Mucosa of rectum (tissue), 2 donors: Measurements from ENCODE around the gene HORMAD2.
"Not testable (repeated sequence)": the region's sequence is repeated elsewhere in the genome, so short reads cannot be mapped to it uniquely, and the experiment has no call there.

ENCODE experiments used
- H3K27ac ChIP-seq, 2 donors: one replicate each; pipeline ENCODE4 v1.7.0; 2013; ENCODE audit warnings: inconsistent platforms in 2 of 2, low read depth in 2 of 2, low read length in 2 of 2
- H3K27me3 ChIP-seq, 2 donors: one replicate each; pipeline ENCODE4 v1.7.0; 2013; ENCODE audit warnings: low read length in 2 of 2; ENCODE audit not compliant: control insufficient read depth in 2 of 2, insufficient read depth in 2 of 2
- H3K36me3 ChIP-seq, 2 donors: one replicate each; pipeline ENCODE4 v1.7.0; 2013; ENCODE audit warnings: low read length in 2 of 2; ENCODE audit not compliant: control insufficient read depth in 2 of 2, insufficient read depth in 2 of 2
- H3K4me1 ChIP-seq, 2 donors: one replicate each; pipeline ENCODE4 v1.7.0; 2013; ENCODE audit warnings: low read length in 2 of 2, mild to moderate bottlenecking in 1 of 2; ENCODE audit not compliant: control insufficient read depth in 2 of 2, insufficient read depth in 2 of 2
- H3K4me3 ChIP-seq, 2 donors: one replicate each; pipeline ENCODE4 v1.7.0; 2013; ENCODE audit warnings: low read length in 2 of 2
- H3K9ac ChIP-seq, 2 donors: one replicate each; pipeline ENCODE4 v1.7.0; 2013; ENCODE audit warnings: low read length in 2 of 2, low read depth in 1 of 2, mild to moderate bottlenecking in 1 of 2
- H3K9me3 ChIP-seq, 2 donors: one replicate each; pipeline ENCODE4 v1.7.0; 2013; ENCODE audit warnings: low read length in 2 of 2; ENCODE audit not compliant: control insufficient read depth in 2 of 2
- donor health status: healthy.
- donor health status: Normal muscosa, but diverticular disease.

The HORMAD2 gene

DNA sequence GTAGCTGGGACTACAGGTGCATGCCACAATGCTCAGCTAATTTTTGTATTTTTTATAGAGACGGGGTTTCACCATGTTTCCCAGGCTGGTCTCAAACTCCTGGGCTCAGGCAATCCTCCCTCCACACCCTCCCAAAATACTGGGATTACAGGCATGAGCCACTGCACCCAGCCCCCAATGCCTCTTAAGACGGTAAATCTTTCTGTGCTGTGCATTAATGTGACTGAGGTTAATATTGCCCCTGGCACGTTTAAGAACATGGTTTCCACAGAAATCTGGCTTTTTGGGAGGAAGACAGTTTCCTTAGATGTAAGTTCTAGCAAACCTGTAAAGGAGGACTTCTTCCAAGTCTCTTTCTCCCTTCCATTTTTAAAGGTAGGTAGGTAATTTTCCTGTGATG, 6.1 kb upstream of the HORMAD2 start:
- Histone ChIP-seq H3K9me3 (no peaks in the 10 kb centered on the region), H3K4me1 (no peaks in the 10 kb centered on the region)

DNA sequence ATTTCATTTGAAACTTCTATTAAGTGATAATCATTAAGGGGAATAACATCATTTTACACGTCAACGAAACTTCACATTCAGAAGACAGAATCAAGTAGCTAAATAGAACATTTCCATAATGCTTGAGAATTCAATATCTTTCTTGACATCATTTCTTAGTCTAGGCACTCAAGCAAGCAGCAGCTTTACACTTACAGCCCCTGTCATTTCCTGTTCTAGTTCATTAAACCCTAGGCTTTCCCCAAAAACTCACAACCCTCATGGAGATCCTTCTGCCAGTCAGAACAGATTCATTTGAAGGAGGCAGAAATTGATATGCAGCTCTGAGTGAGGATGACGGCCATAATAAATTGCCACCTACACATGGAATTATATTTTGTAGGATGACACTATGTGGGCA, 5.3 kb upstream of the HORMAD2 start:
- Histone ChIP-seq H3K9ac (no peak overlapping the region), H3K4me1 (no peaks in the 10 kb centered on the region), H3K27ac (no peak overlapping the region), H3K9me3 (no peaks in the 10 kb centered on the region), H3K27me3 (peaks cover 0 to 2% of the 10 kb centered on the region in 2 donors), H3K36me3 (no peaks in the 10 kb centered on the region), H3K4me3 (no peak overlapping the region)

More for the DNA sequence above, 6.1 kb upstream of the HORMAD2 start:
- H3K4me3 ChIP-seq = no peak overlapping the region
- H3K36me3 ChIP-seq = no peaks in the 10 kb centered on the region
- H3K9ac ChIP-seq = no peak overlapping the region
- peaks cover 0 to 2% of the 10 kb centered on the region in 2 donors for H3K27me3 ChIP-seq
- H3K27ac ChIP-seq = no peak overlapping the region

GRCh38 chr22:30077279-30077880, 2.9 kb upstream of the HORMAD2 start:
- Histone ChIP-seq H3K27me3 (peaks cover 0 to 2% of the 10 kb centered on the region in 2 donors), H3K9ac (no peak overlapping the region), H3K27ac (no peak overlapping the region), H3K36me3 (no peaks in the 10 kb centered on the region), H3K9me3 (no peaks in the 10 kb centered on the region), H3K4me3 (no peak overlapping the region), H3K4me1 (no peaks in the 10 kb centered on the region)

- no peaks in the 10 kb centered on the region for H3K36me3 ChIP-seq
- no peaks in the 10 kb centered on the region for H3K4me1 ChIP-seq
- no peak overlapping the region for H3K27ac ChIP-seq
- H3K9ac ChIP-seq = peak overlapping the region in 1 of 2 donors; percentile 32
- peaks cover 0 to 2% of the 10 kb centered on the region in 2 donors for H3K27me3 ChIP-seq
- H3K4me3 ChIP-seq = no peak overlapping the region
- H3K9me3 ChIP-seq = no peaks in the 10 kb centered on the region
These were observed 1.6 kb upstream of the HORMAD2 start for GRCh38 chr22:30078320-30079311.

GRCh38 chr22:30080805-30081204, 541 bp downstream of the HORMAD2 start:
- H3K36me3 ChIP-seq = no peaks in the 10 kb centered on the region
- H3K27ac ChIP-seq = no peak overlapping the region
- H3K27me3 ChIP-seq = no peaks in the 10 kb centered on the region
- H3K4me3 ChIP-seq = no peak overlapping the region
- no peak overlapping the region for H3K9ac ChIP-seq
- H3K9me3 ChIP-seq = no peaks in the 10 kb centered on the region
- no peaks in the 10 kb centered on the region for H3K4me1 ChIP-seq

- no peak overlapping the region for H3K4me3 ChIP-seq
- no peaks in the 10 kb centered on the region for H3K27me3 ChIP-seq
- H3K4me1 ChIP-seq = no peaks in the 10 kb centered on the region
- no peak overlapping the region for H3K9ac ChIP-seq
- H3K27ac ChIP-seq = no peak overlapping the region
- no peaks in the 10 kb centered on the region for H3K9me3 ChIP-seq
- no peaks in the 10 kb centered on the region for H3K36me3 ChIP-seq
These were observed 6.2 kb downstream of the HORMAD2 start for GRCh38 chr22:30086496-30086895.

DNA sequence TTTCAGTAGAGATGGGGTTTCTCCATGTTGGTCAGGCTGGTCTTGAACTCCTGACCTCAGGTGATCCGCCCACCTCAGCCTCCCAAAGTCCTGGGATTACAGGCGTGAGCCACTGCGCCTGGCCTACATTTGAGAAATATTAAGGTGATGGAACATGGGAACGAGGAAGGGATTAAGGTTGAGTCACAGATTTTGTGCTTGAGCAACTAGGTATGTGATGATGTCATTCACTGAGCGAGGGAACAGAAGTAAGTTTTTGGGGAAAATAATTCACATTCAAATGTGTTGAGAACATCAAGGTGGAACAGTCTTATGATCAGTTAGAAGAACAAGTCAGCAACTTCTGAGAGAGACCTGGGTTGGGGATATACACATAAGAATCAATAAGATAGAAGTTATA, 6.8 kb downstream of the HORMAD2 start:
- not testable (repeated sequence) for H3K4me3 ChIP-seq, H3K9me3 ChIP-seq, H3K9ac ChIP-seq, H3K27me3 ChIP-seq, H3K36me3 ChIP-seq, H3K27ac ChIP-seq, H3K4me1 ChIP-seq

GRCh38 chr22:30087611-30088010, 7.3 kb downstream of the HORMAD2 start:
- Histone ChIP-seq H3K4me1 (no peaks in the 10 kb centered on the region), H3K36me3 (no peaks in the 10 kb centered on the region), H3K27ac (no peak overlapping the region), H3K9ac (no peak overlapping the region), H3K4me3 (no peak overlapping the region), H3K27me3 (no peaks in the 10 kb centered on the region), H3K9me3 (no peaks in the 10 kb centered on the region)

DNA sequence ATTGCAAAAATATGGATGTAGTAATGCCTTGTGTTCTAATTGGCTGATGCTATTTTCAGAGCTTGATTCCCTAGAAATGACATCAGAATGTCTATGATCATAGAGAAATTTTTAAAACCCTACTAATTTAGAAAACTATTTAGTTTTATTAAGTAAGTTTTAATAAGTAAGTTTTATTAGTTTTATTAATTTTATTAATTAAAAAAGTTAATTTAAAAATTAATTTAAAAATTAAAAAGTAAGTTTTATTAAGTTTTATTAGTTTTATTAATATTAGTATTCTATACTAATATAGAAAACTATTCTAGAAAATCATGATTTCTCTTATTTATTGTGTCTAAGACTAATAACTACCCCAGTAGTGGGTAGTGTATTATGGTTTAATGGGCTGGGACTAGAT, 8.2 kb downstream of the HORMAD2 start:
- Histone ChIP-seq H3K36me3 (no peaks in the 10 kb centered on the region), H3K4me1 (no peaks in the 10 kb centered on the region), H3K4me3 (no peak overlapping the region), H3K27ac (no peak overlapping the region), H3K9me3 (no peaks in the 10 kb centered on the region), H3K9ac (no peak overlapping the region), H3K27me3 (no peaks in the 10 kb centered on the region)

DNA sequence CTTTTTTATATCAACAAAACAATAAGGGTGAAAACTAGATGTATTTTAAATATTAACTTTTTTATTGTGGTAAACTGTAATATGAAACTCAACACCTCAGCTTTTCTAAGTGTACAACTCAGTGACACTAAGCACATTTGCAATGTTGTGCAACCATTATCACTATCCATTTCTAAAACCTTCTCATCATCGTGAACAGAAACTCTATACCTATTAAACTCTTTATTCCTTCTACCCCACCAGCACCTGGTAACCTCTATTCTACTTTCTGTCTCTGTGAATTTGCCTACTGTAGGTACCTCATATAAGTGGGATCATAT, 9.4 kb downstream of the HORMAD2 start:
- Histone ChIP-seq H3K4me3 (no peak overlapping the region), H3K36me3 (no peaks in the 10 kb centered on the region), H3K9me3 (no peaks in the 10 kb centered on the region), H3K4me1 (no peaks in the 10 kb centered on the region), H3K9ac (no peak overlapping the region), H3K27me3 (no peaks in the 10 kb centered on the region), H3K27ac (no peak overlapping the region)
